Smooth muscle cell of bladder (primary cell): ENCODE data around the gene PMFBP1. TPM values are rescaled to one million over a fixed set of nuclear protein-coding genes. Genes with fewer than 3 reads are reported as not detected.

Experiments
- total RNA-seq: library from RNA; depleted of rRNA; stranded (reverse); fragments of >200 nt; gene quantifications from 2 replicates; pipeline ENCODE4 v1.2.3, GENCODE V29; 2014

The PMFBP1 gene, protein sequence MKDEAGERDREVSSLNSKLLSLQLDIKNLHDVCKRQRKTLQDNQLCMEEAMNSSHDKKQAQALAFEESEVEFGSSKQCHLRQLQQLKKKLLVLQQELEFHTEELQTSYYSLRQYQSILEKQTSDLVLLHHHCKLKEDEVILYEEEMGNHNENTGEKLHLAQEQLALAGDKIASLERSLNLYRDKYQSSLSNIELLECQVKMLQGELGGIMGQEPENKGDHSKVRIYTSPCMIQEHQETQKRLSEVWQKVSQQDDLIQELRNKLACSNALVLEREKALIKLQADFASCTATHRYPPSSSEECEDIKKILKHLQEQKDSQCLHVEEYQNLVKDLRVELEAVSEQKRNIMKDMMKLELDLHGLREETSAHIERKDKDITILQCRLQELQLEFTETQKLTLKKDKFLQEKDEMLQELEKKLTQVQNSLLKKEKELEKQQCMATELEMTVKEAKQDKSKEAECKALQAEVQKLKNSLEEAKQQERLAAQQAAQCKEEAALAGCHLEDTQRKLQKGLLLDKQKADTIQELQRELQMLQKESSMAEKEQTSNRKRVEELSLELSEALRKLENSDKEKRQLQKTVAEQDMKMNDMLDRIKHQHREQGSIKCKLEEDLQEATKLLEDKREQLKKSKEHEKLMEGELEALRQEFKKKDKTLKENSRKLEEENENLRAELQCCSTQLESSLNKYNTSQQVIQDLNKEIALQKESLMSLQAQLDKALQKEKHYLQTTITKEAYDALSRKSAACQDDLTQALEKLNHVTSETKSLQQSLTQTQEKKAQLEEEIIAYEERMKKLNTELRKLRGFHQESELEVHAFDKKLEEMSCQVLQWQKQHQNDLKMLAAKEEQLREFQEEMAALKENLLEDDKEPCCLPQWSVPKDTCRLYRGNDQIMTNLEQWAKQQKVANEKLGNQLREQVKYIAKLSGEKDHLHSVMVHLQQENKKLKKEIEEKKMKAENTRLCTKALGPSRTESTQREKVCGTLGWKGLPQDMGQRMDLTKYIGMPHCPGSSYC
- under 0.01 and 0.18 TPM in 2 replicates for total RNA-seq

DNA sequence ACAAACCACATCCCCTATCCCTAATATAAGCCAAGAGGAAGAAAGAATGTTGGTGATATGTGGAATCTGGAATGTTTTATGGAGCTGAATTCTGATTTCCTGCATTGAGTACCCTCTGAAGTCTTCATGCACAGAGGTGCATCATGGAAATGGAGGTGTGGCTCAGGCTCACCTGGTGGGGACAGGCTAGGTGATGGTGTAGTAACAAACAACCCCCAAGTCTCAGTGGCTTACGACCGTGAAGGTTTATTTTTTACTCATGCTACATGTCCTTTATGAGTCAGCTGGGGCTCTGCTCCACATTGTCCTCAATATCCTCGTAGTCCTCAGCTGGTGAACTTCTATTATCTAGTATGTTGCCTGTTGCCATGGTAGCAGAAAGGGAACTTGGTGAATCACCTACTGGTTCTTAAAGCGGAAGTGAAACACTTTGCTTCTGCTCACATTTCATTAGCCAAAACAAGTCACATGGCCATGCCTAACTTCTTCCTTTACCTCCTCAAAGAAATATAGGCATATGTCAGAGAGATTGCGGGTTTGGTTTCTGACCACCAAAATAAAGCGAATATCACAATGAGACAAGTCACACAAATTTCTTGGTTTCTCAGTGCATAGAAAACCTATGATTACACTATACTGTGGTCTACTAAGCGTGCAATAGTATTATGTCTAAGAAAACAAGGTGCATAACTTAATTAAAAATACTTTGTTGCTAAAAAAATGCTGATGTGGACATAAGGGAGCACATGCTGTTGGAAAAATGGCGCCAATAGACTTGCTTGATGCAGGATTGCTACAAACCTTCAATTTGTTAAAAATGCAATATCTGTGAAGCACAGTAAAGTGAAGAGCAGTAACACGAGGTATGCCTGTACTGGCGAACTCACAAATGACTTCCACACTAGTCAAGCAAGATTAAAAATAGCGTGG lies at the start of gene PMFBP1:
Gene PMFBP1 (minus strand): TSS at position 51 of the 930 bp plus-strand sequence. CDS start 947 bp downstream, outside the sequence.

DNA sequence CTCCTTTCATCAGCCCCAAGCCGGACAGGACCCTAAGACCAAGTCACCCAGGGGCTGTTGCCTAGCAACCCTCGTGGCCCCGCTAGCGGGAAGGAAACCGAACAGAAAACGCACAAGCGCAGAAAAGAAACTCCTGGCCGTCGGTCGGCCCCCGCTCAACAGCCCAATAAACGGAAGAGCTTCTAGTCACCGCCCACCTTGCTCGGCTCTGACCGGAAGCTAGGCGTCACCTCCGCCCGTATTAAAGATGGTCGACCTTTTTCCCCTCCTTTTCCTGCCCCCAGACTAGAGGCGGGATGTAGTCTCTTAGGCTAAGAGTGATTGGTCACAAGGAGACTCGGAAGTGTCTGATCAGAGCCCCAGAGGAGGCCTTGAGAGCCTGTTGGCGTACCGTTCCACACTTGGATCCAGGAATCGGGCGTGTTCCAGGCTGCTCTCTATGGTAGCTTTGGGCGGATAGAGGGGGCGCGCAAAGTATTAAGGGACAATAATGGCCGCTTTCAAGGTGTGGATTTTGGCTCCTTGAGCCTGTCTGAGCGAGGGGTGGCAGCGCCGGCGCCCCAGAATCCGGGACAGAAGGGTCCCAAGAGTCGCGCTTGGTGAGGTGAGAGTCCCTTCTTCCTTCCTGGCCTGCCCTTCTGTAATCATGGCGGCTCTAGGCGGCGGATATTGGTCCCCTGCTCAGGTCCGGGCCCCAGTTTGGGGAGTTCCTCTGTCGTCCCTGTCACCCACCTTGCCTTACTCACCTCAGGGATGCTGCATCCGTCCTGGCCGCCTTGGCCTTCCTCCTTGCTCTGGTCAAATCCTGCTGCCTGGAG lies 78.3 kb downstream of the PMFBP1 start, which contains the start of the genes DHX38 and TXNL4B:
Gene DHX38 (plus strand): TSS at position 400 of the 818 bp plus-strand sequence. CDS start 2,311 bp downstream, outside the sequence.
Gene TXNL4B (minus strand): TSS at position 173 of the 818 bp plus-strand sequence. CDS start 2,871 bp downstream, outside the sequence.

Other genes starting within 250 kb of the PMFBP1 start
- under 0.01 TPM in 2 replicates for gene PKD1L3, start 171.8 kb downstream of the PMFBP1 start, total RNA-seq
- 2.4 and 3.7 TPM in 2 replicates for gene DHODH, start 163.4 kb downstream of the PMFBP1 start, total RNA-seq
- gene HP, start 117.7 kb downstream of the PMFBP1 start, total RNA-seq: not detected in 2 replicates
- under 0.01 TPM in 1 of 2 replicates, not detected in the other for gene HPR, start 108.9 kb downstream of the PMFBP1 start, total RNA-seq
- 4.6 and 8.6 TPM in 2 replicates for gene TXNL4B, start 78.5 kb downstream of the PMFBP1 start, total RNA-seq
- gene DHX38, start 78.3 kb downstream of the PMFBP1 start, total RNA-seq: 78.6 and 101 TPM in 2 replicates